Middle frontal gyrus (tissue), 1 donor: Measurements from ENCODE around the gene ATP1A2.
"Not testable (repeated sequence)": the region's sequence is repeated elsewhere in the genome, so short reads cannot be mapped to it uniquely, and the experiment has no call there.

Source experiments
- DNase-seq: peaks from one replicate; pipeline ENCODE4 v3.0.0-alpha.2; 2015; ENCODE audit warnings: low spot score; ENCODE audit errors: extremely low spot score

ATP1A2 gene

DNA sequence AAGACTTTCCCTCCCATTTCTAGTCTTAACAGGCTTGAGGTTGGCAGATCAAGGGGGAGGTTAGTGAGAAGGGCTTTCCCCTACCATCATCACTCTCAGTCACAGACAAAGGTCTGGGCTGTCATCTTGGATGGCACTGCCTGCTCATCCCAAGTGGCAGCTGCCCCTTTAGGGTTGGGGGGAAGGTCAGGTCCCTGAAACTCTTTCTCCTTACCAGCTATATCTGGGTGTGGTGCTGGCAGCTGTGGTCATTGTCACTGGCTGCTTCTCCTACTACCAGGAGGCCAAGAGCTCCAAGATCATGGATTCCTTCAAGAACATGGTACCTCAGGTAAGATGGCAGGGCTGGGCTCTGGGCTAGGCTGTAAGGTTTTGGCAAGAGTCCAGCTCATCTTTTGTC lies 8.2 kb downstream of the ATP1A2 start:
- no peak for DNase-seq

GRCh38 chr1:160124705-160125478 lies 9.3 kb downstream of the ATP1A2 start:
- DNase-seq: no peak

- DNase-seq: no peak
Measured at GRCh38 chr1:160125746-160126145, 10.2 kb downstream of the ATP1A2 start.

- not testable (repeated sequence) for DNase-seq
Measured at GRCh38 chr1:160126342-160126741, 10.8 kb downstream of the ATP1A2 start.

DNA sequence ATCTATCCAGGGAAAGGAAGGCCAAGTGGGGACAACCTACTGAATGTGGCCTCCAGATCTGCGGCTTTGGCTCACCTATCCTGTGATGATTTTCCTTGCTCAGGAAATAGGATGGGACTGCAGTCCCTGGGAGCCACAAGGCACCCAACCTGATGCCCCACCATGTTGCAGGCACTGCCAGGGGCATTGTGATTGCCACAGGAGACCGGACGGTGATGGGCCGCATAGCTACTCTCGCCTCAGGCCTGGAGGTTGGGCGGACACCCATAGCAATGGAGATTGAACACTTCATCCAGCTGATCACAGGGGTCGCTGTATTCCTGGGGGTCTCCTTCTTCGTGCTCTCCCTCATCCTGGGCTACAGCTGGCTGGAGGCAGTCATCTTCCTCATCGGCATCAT lies 11.8 kb downstream of the ATP1A2 start:
- no peak for DNase-seq

DNA sequence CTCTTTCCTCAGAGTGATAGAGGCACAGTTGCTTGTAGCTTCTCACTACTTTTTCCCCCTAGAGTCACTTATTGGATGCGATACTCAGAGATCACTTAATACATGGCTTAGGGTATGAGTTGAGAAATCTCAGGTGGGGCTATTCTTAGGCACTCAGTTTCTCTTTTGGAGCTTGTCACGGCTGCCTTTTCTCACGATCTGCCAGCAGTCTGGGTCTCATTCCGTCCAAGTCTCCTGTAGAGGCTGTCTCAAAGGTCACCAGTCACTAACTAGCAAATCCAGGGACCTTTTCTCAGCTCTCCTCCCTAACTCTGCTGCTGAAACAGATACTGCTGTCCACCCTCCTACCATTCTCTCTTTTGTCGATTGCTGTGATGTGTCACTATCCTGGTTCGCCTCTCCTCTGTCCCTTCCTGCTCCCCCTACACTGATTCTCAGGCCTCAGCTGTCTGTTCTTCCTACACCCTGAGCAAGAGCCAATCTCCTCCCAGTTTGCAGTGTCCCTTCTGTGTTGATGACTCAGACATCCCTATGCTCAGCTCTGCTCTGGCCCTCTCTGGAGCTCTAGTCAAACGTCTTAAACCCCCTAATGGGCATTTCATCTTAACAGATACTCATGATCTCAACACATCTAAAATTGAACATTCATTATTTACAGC lies 12.4 kb downstream of the ATP1A2 start:
- no peak for DNase-seq

DNA sequence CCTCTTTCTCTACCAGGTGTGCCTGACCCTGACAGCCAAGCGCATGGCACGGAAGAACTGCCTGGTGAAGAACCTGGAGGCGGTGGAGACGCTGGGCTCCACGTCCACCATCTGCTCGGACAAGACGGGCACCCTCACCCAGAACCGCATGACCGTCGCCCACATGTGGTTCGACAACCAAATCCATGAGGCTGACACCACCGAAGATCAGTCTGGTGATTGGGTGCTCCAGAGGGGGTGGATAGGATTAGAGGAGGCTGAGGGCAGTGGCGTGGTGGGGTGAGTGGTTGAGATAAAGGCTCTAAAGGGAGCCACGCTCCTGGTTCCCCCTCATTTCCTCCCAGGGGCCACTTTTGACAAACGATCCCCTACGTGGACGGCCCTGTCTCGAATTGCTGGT lies 13.1 kb downstream of the ATP1A2 start:
- no peak for DNase-seq

DNA sequence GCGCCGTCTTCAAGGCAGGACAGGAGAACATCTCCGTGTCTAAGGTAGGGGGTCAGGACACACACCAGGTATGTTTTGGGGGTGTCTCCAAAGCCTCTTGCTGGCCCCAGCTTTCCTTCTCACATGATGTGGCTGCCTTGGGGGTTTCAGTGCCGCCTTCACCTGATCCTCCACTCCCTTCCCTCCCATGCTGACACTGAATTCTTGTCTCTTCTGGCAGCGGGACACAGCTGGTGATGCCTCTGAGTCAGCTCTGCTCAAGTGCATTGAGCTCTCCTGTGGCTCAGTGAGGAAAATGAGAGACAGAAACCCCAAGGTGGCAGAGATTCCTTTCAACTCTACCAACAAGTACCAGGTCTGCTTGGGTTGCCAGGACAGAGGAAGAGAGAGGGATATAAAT lies 13.5 kb downstream of the ATP1A2 start:
- DNase-seq: no peak

DNA sequence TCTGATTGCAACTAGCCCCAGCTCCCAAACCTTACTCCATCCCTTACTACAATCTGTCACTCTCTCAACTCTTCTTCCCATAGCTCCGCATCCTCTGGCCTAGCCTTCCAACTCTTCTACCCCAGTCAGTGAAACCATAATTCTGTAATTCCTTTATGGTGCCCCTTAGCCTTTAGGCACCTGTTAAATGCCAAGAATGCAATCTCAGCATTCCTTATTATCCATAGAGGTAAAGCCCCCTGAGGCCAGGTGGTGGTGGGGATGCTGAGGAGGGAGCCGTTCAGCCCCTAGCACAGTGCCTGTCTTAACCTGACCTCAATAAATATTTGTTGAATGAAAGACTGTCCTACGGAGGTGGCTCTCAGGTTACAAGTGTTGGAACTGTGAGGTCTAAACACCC lies 14.0 kb downstream of the ATP1A2 start:
- DNase-seq: no peak

- no peak for DNase-seq
Measured at GRCh38 chr1:160129966-160130365, 14.4 kb downstream of the ATP1A2 start.

GRCh38 chr1:160130486-160130885 lies 14.9 kb downstream of the ATP1A2 start:
- no peak for DNase-seq

- DNase-seq: no peak
Measured at GRCh38 chr1:160130939-160131338, 15.4 kb downstream of the ATP1A2 start.

- no peak for DNase-seq
Measured at GRCh38 chr1:160131803-160132565, 16.4 kb downstream of the ATP1A2 start.

GRCh38 chr1:160133990-160134770 lies 18.6 kb downstream of the ATP1A2 start:
- DNase-seq: no peak

DNA sequence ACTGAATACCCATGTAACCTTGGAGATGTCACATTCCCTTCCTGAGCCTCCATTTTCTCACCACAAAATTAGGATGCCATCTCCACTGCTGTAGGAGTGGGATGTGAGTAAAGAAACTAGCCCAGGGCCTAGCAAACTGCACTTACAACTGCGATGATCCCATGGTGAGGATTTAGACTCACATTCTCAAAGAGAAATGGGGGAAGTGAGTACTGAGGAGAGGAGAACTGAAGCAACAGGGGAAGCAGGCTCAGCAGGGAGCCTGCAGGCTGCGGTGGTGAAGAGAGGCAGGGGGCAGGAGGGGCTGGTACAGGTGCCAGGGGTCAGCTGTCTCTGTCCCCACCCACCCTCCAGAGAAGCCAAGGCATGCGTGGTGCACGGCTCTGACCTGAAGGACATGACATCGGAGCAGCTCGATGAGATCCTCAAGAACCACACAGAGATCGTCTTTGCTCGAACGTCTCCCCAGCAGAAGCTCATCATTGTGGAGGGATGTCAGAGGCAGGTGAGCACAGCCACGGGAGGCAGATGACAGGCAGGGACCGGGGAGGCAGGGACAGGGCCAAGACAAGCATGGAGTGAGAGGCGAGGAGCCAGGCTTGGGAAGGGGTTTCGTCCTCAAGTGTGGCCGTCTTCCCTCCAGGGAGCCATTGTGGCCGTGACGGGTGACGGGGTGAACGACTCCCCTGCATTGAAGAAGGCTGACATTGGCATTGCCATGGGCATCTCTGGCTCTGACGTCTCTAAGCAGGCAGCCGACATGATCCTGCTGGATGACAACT lies 19.4 kb downstream of the ATP1A2 start:
- no peak for DNase-seq

- no peak for DNase-seq
Measured at GRCh38 chr1:160136121-160136925, 20.8 kb downstream of the ATP1A2 start.

GRCh38 chr1:160136926-160137200 lies 21.3 kb downstream of the ATP1A2 start:
- DNase-seq: no peak

DNA sequence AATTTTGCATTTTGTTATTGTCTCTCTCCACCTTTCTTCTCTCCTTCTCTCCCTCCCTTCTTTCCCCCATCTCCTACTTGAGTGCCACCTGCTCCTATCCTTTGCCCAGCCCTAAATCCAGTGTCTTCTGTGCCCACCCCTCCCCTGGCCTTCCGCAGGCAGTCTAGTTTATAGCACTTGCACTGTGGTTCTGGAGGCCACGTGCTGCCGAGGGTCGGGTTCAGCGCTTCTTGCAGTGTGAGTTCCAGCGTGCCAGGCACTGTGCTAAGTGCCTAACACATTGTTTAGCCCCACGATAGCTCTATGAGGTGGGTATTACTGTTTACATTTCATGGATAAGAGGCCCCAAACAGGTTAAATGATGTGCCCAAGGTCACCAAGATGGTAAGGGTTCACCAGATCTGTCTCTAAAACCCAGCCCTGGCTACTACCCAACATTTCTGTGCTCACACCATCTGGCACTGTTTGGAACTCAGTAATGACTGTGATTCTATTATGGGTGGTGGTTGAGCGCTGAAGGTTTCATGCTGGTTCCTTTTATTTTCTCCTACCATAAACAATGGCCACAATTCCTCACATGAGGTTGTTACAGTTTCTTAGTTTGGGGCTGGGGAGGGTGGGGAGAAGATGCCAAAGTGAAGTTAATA lies 21.8 kb downstream of the ATP1A2 start:
- no peak for DNase-seq

- DNase-seq: no peak
Measured at GRCh38 chr1:160139840-160140239, 24.3 kb downstream of the ATP1A2 start.

DNA sequence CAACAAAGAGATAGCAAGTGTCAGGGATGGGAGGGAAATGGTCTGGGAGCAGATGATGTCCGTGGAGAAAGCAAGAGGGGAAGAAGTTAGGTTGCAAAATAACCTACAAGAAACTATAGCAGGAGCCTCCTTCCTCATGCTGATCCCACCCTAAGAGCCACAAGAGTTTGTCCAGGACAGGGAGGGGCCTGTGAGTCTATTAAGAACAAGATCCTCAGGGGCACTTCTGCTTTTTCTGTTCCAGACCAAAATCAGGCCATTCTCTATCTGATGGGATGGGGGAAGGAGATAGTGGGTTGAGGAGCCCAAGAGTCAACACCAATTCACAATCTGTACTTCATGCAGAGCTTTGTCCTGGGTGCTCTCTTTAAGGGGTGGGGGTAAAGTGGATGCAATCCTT lies 28.1 kb downstream of the ATP1A2 start:
- DNase-seq: no peak
